Esophagus squamous epithelium (tissue), 4 donors: Measurements from ENCODE around the gene WAPL.

ENCODE experiments used
- CTCF ChIP-seq, 6 experiments: fragments of 450-650 bp in 4 of 6; fragments of 200-600 bp in 2 of 6; sonication (generic) in 2 of 6; IDR thresholded peaks; one replicate each; pipeline ENCODE4 v1.5.1; 2016 to 2019; ENCODE audit warnings: antibody characterized with exemption in 6 of 6, mild to moderate bottlenecking in 4 of 6, moderate library complexity in 4 of 6
- POLR2A ChIP-seq, 4 donors: fragments of 450-650 bp; IDR thresholded peaks; one replicate each; pipeline ENCODE4 v1.6.1; 2017; ENCODE audit warnings: antibody characterized with exemption in 4 of 4, mild to moderate bottlenecking in 4 of 4, moderate library complexity in 3 of 4

GRCh38 chr10:86400705-86401587 lies 120.6 kb downstream of the WAPL start:
- TF ChIP-seq CTCF (IDR thresholded peaks at IDR 0.05) (no peak), POLR2A (IDR thresholded peaks at IDR 0.05) (no peak)
